GM20000 (cell line): ENCODE results near the gene PIAS1.
"Not testable (repeated sequence)": the region's sequence is repeated elsewhere in the genome, so short reads cannot be mapped to it uniquely, and the experiment has no call there.

ENCODE experiments used
- DNase-seq: peaks from one replicate; pipeline ENCODE4 v3.0.0; 2012; ENCODE audit warnings: low spot score
- CTCF ChIP-seq: IDR thresholded peaks from 2 replicates; pipeline ENCODE4 v1.5.1; 2012; ENCODE audit warnings: mild to moderate bottlenecking, control low read depth; ENCODE audit errors: extremely low read depth, missing control alignments

PIAS1 gene

GRCh38 chr15:68217341-68217740, 163.2 kb downstream of the PIAS1 start:
- no peak for DNase-seq
- no peak for TF ChIP-seq CTCF

GRCh38 chr15:68218331-68218730, 164.2 kb downstream of the PIAS1 start:
- no peak for TF ChIP-seq CTCF
- no peak for DNase-seq

- DNase-seq, result no peak
- no peak for TF ChIP-seq CTCF
Observed at GRCh38 chr15:68218847-68219798, 165.0 kb downstream of the PIAS1 start.

GRCh38 chr15:68220489-68220888, 166.4 kb downstream of the PIAS1 start:
- no peak for DNase-seq
- TF ChIP-seq CTCF, result no peak

- no peak for DNase-seq
- TF ChIP-seq CTCF, result no peak
Observed at GRCh38 chr15:68220967-68221366, 166.9 kb downstream of the PIAS1 start.

- DNase-seq, result not testable (repeated sequence)
Observed at GRCh38 chr15:68221530-68222431, 167.7 kb downstream of the PIAS1 start.

- DNase-seq, result not testable (repeated sequence)
Observed at GRCh38 chr15:68222432-68222743, 168.3 kb downstream of the PIAS1 start.

- no peak for TF ChIP-seq CTCF
- no peak for DNase-seq
Observed at GRCh38 chr15:68223171-68223570, 169.1 kb downstream of the PIAS1 start.
